SK-N-SH (cell line): ENCODE results near the gene DDRGK1. TPM values are rescaled to one million over a fixed set of nuclear protein-coding genes. Genes with fewer than 3 reads are reported as not detected.

ENCODE experiments used
- EP300 ChIP-seq, 2 experiments: IDR thresholded peaks; 2 replicates each; pipeline versions ENCODE4 v1.4.0 to v1.6.1; 2012; ENCODE audit warnings: borderline replicate concordance in 1 of 2, low read depth in 1 of 2, low read length in 1 of 2
- EZH2phosphoT487 ChIP-seq: fragments of 200-600 bp; sonication (generic); IDR thresholded peaks from 2 replicates; pipeline ENCODE4 v1.6.1; 2017; ENCODE audit warnings: low read depth, mixed run types, mild to moderate bottlenecking, antibody characterized with exemption, moderate library complexity, borderline replicate concordance
- FOSL2 ChIP-seq: IDR thresholded peaks from 2 replicates; pipeline ENCODE4 v1.4.0; 2012; ENCODE audit warnings: low read depth, mild to moderate bottlenecking, moderate library complexity, borderline replicate concordance
- FOXJ3 ChIP-seq: sonication (generic); formaldehyde crosslinking; IDR thresholded peaks from 2 replicates; pipeline ENCODE4 v1.5.1; 2020; ENCODE audit warnings: mild to moderate bottlenecking, missing genetic modification reagents
- FOXM1 ChIP-seq: IDR thresholded peaks from 2 replicates; pipeline ENCODE4 v1.4.0; 2012; ENCODE audit warnings: low read depth, mild to moderate bottlenecking
- GABPA ChIP-seq: IDR thresholded peaks from 2 replicates; pipeline ENCODE4 v1.4.0; 2012; ENCODE audit warnings: low read depth, mild to moderate bottlenecking
- GATA2 ChIP-seq: sonication (generic); formaldehyde crosslinking; IDR thresholded peaks from 2 replicates; pipeline ENCODE4 v1.5.0; 2020; ENCODE audit warnings: mild to moderate bottlenecking, missing genetic modification reagents
- IRF3 ChIP-seq: fragments of 150-350 bp; IDR thresholded peaks from 2 replicates; pipeline ENCODE4 v1.6.1; 2016; ENCODE audit warnings: mild to moderate bottlenecking, low read depth, low read length
- MAX ChIP-seq: IDR thresholded peaks from 2 replicates; pipeline ENCODE4 v1.4.0; 2012; ENCODE audit warnings: low read depth
- MXI1 ChIP-seq: IDR thresholded peaks from 2 replicates; pipeline ENCODE4 v1.6.1; 2012; ENCODE audit warnings: mild to moderate bottlenecking, low read depth, low read length, improper control_type of control experiment
- NFIC ChIP-seq: IDR thresholded peaks from 2 replicates; pipeline ENCODE4 v1.4.0; 2012; ENCODE audit warnings: borderline replicate concordance
- NRF1 ChIP-seq: IDR thresholded peaks from 2 replicates; pipeline ENCODE4 v1.6.1; 2012; ENCODE audit warnings: low read depth, mild to moderate bottlenecking, low read length
- PBX3 ChIP-seq: IDR thresholded peaks from 2 replicates; pipeline ENCODE4; 2012
- POLR2AphosphoS5 ChIP-seq: IDR thresholded peaks from 2 replicates; pipeline ENCODE4 v1.6.1; 2012; ENCODE audit warnings: low read depth, low read length
- RCOR1 ChIP-seq: fragments of 150-350 bp; IDR thresholded peaks from 2 replicates; pipeline ENCODE4 v1.6.1; 2017; ENCODE audit warnings: antibody characterized with exemption, low read length
- REST ChIP-seq: IDR thresholded peaks from 2 replicates; pipeline ENCODE4 v1.6.1; 2012; ENCODE audit warnings: mild to moderate bottlenecking, low read depth, low read length, moderate library complexity
- RFX5 ChIP-seq: IDR thresholded peaks from 2 replicates; pipeline ENCODE4 v1.6.1; 2012; ENCODE audit warnings: mild to moderate bottlenecking, improper control_type of control experiment, low read length
- SMC3 ChIP-seq: IDR thresholded peaks from 2 replicates; pipeline ENCODE4 v1.6.1; 2012; ENCODE audit warnings: low read depth, low read length, improper control_type of control experiment
- TCF12 ChIP-seq: IDR thresholded peaks from 2 replicates; pipeline ENCODE4 v1.4.0; 2012
- TEAD4 ChIP-seq: IDR thresholded peaks from 2 replicates; pipeline ENCODE4 v1.4.0; 2012; ENCODE audit warnings: mild to moderate bottlenecking, borderline replicate concordance; ENCODE audit not compliant: insufficient read depth
- polyA plus RNA-seq, 3 experiments: library from polyadenylated mRNA; depleted of rRNA; stranded (reverse); fragments of >200 nt; gene quantifications; 2 replicates each; pipeline ENCODE4 v1.2.3, GENCODE V29; 2012

Gene DDRGK1
- polyA plus RNA-seq, 1 of the 3 experiments (the other 2 are of a cell fraction): 70.6 TPM

DNA sequence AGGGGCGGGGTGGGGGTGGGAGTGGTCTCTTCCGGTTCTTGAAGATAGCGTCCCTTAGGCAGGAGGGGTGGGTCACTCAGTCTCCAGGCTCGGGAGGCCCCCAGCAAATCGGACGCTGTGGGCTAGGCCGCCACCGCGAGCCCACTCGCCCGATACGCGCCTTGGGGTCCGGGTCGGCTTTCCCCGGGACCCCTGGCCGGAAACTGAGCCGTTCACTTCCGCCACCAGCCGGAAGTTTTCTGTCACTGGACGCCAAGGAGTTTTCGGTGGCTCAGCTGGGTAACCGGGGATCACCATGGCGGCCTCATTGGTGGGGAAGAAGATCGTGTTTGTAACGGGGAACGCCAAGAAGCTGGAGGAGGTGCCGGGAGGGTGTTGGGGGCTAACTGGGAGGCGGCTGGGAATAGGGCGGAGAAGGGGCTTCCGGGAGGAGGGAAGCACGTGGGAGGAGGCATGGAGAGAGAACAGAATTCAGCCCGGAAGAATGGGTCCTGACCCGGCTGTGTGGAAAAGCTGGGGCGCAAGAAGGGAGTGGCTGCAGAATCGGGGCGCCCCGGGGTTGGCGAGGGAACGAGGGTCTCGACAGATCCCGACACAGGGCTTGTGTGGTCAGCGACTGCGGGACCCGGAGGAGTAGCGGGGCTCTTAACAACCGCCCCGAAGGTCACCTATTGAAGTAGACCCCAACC is 4.9 kb upstream of the DDRGK1 start, which contains the start of gene ITPA (continued):
- TF ChIP-seq REST: no peak
- TF ChIP-seq FOXJ3: no peak
- TF ChIP-seq RFX5: no peak
- TF ChIP-seq MXI1: peak; percentile 98
- TF ChIP-seq MAX: peak; percentile 98
- TF ChIP-seq RCOR1: no peak
- TF ChIP-seq SMC3: no peak
- TF ChIP-seq EP300 (IDR thresholded peaks at IDR 0.05; ENCODE audit: borderline replicate concordance in 1 of 2, low read depth in 1 of 2, low read length in 1 of 2): no peak
- no peak for TF ChIP-seq GATA2 (CRISPR knock-in tag)
- peak; percentile 94 for TF ChIP-seq GABPA
- no peak for TF ChIP-seq NFIC
- TF ChIP-seq IRF3: no peak
- no peak for TF ChIP-seq FOXM1
- TF ChIP-seq TCF12: no peak
- no peak for TF ChIP-seq EZH2phosphoT487
- no peak for TF ChIP-seq FOSL2
- no peak for TF ChIP-seq TEAD4
- no peak for TF ChIP-seq NRF1
- peak; percentile 69 for TF ChIP-seq POLR2AphosphoS5
- TF ChIP-seq PBX3: no peak
